Dermis blood vessel endothelial cell (primary cell): ENCODE measurements around the gene RANBP3. TPM values are rescaled to one million over a fixed set of nuclear protein-coding genes. Genes with fewer than 3 reads are reported as not detected.

Source experiments
- DNase-seq: peaks from one replicate; pipeline ENCODE4 v3.0.0; 2010
- total RNA-seq: library from RNA; depleted of rRNA; stranded (reverse); fragments of >200 nt; gene quantifications from 2 replicates; pipeline ENCODE4 v1.2.3, GENCODE V29; 2014

The RANBP3 gene
- total RNA-seq, 1 donor from 2014 or later: 39.0 TPM

DNA sequence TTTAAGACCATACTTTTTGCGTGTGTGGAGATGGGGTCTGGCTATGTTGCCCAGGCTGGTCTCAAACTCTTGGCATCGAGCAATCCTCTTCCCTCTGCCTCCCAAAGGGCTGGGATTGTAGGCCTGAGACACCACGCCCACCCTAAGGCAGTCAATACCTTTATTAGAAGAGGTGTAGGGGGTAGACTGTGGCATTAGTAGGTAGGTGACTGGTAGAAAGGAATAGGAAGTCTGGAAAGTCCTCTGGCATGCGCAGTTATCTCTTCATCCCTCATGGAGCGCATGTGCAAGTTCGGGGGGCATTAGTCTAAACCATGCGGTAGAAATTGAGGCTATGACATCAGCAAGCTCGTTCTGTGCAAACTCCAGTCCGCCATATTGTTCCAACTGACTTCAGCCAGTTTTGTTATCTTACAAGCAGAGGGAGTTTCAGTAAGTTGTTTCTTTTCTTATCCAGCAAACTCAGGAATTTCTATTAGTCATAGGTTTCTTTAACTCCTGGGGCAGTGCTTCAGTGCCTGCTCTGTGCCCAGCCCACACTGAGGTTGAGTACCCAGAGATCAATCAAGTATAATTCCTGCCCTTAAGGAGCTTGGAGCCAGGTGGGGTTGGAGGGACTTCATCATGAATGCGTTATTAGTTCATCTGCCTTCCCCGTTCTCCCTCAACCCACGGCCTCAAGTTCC is 7.3 kb upstream of the RANBP3 start:
- peak; percentile 25 for DNase-seq

DNA sequence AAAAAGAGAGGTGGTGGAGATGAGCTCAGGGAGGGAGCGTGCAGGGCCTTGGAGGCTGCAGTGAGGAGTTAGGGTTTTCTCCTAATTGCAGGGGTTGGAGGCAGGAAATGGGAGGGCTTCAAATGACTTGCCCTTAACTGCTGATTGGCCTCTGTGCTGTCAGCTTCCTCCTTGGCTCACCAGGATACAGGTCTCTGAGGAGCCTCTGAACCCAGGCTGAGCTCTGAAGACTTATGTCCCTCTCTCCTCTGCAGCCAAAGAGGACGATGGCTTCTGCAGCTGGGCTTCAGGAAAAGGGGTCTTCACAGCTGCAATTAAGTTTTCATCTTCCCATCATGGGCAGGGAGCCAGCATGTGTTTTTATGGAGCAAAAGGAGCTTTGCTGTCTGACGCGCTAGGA is 6.7 kb upstream of the RANBP3 start:
- no peak for DNase-seq

DNA sequence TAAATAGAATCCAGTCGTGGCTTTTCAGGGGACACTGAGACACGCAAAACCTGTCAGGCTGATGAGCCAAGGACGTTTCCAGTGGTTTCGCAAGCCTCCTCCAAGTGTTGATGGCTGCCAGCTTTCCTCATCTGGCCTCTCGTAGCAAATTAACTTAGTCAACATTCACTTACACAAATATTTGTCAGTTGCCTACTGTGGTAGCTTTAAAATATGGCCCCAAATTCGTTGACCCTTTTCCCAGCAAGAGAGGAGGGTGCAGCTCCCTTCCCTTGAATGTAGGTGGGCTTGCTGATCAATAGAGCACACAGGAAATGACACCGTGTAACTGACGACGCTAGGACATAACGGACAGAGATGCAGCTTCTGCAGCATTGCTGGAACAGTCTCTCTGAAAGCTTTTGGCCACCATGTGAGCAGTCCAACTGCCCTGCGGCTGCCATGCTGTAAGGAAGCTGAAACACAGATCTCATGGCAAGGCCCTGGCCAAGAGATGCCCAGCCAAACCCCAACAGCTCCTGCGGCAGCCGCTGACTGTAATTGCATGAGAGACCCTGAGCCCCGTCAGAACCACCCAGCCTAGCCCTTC is 5.5 kb upstream of the RANBP3 start:
- no peak for DNase-seq

DNA sequence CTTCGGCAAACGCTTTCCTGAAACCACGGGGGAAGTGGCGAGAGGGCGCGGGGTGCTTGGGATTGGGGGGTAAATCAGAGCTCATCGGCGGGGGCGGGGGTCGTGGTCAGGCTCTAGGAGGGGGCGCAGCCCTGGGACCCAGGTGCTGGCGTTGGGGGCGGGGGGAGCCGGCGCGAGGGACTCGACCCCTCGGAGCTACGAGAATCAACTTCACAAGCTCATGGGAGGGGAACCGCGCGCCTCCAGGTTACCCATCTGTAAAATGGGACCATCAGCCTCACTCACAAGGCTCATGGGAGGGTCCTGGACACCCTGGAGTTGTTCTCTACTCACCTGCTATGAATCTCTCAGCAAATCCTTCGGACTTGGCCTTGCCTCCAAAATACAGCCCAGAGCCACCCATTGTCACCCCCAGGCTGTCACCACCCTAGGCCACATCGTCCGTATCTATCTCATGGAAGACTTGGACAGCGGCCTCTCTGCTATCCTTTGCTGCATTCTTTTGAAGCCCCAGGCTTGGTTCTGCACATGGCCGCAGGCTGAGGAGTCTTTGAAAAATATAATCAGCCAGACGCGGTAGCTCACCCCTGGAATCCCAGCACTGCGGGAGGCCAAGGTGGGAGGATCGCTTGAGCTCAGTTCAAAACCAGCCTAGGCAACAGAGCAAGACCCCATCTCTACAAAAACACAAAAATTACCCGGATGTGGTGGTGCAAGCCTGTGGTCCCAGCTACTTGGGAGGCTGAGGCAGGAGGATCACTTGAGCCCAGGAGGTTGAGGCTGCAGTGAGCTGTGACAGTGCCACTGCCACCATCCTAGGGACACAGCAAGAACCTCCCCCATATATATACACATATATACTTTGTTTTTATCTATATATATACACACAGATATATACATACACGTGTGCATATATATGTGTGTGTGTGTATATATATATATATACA is 939 bp upstream of the RANBP3 start:
- no peak for DNase-seq

DNA sequence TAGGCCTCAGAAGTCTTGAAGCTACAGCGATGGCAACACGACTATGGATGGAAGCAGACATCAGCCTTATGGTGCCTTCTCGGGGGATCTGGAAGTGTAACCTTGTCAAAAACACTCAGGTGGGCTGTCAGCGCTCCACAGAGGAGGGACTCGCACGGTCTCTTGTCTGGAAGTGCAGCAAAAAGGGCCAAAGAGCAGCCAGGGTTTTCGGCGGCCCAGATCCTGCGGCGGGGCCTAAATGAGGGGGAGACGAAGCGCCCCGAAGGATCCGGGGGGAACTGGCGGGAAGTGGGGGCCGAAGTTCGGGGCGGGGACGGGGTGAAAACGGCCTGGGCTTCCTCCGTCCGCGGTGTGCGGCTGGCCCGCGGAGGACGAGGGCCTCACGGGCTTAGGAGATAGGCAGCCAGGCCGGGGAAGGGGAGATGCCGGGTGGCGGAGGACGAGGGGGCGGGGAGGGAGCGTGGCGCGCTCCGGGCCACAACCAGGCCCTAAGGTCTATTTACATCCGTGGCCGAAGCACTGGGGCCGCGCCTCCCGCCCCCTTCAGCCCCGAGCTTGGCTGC is 637 bp downstream of the RANBP3 start:
- DNase-seq: no peak

DNA sequence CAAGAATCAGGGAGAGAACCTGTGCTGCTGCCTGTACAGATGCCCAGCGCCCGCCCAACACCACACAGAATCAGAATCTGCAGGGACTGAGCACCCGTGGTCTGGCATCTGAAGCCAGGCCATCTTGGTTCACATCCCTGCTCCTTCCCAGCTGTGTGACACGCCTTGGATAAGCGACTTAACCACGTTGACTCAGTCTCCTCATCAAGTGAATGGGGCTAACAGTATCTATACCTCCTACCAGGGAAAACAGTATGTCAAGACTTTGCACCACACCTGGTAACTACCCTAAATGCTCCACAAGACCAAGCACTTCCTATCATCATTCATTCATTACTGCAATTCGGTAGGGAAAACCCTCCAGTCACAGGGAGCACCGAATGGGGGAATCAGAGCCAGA is 1.2 kb downstream of the RANBP3 start:
- DNase-seq: no peak

DNA sequence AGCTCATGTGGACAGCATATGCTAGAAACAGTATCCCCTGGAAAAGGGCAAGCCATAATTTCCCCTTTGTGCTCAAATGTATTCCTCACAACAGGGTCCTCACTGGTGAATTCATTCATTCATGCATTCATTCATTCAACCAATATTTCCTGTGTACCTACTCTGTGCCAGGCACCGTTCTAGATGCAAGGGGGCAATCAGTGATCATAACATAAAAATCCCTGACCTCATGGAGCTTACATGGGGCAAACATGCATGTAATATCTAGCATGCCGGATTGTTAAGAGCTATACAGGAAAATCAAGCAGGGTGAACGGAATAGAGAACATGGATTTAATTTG is 2.6 kb downstream of the RANBP3 start:
- no peak for DNase-seq

DNA sequence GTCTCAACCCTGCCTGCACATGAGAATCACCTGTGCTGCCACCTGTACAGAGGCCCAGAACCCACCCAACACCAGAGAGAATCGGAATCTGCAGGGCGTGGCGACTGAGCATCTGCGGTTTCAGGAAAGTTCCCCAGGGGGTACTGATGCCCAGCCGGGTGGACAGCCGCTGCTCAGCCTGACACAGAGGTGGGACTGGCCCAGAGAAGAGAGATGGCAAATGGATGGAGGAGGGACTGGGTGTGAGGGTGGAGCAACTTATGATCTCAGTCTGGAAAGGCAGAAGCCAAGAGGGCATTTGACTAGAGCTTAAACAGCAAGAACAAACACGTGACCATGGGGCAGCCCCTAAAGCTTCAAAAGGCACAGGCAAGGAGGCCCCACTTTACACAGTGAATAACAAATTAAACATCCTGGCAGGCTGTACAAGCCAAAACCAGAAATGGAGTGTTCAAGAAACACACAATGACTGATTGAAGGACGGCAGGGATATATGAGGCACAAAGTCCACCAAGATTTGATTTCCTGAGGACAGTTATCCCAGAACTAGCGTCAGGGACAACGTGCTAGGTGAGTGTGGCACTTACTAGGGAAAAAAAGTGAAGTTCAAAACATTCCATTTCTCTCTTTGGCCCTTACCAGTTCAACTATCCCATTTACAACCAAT is 3.1 kb downstream of the RANBP3 start:
- DNase-seq: no peak

DNA sequence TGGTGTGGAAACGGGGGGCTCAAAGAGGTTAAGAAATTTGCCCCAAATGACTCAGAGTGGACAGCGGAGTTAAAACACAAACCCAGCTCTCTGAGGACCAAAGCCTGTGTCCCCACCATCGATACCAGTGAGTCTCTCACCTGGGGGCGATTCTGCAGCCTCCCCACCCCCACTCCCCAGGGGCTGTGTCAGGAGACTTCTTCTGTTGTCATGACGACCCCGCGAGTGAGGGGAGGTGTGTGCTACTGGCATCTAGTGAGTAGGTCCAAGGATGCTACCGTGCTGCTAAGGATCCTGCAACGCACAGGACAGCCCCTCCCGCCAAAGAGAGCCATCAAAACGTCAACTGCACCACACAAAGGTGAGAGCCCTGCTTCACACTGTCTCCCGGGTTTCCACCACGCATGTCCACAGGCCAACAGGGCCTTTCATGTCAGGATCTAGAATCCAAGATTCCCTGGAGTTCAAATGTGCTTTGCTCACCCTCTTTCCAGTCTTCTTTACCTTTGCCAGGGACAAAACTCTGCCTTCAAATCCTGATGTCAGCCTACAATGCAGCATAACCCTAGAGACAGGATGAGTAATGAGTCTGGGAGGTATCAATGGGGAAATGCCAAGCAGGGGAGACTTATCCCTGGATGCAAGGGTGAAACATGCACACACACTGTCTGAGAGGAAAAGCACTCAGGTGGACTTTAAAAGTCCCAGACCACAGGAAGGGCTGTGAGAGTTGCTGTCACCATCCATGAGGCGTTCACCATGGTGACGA is 3.9 kb downstream of the RANBP3 start:
- DNase-seq: no peak

DNA sequence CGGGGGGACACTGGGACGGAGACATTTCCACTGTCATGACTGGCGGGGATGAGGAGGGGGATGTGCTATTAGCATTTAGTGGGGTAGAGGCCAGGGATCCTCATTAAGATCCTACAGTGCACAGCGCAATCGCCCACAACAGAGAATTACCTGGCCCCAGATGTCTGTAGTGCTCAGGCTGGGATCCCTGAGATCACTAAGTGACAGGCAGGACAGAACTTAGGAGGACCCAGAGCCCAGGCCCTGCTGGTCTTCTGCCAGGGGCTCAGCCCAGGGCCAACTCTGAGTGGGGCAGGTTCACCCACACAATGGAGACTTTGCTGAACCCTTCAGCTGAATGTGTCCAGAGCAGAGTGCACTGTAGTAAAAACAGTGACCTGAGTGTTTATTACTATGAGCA is 4.6 kb downstream of the RANBP3 start:
- DNase-seq: no peak

DNA sequence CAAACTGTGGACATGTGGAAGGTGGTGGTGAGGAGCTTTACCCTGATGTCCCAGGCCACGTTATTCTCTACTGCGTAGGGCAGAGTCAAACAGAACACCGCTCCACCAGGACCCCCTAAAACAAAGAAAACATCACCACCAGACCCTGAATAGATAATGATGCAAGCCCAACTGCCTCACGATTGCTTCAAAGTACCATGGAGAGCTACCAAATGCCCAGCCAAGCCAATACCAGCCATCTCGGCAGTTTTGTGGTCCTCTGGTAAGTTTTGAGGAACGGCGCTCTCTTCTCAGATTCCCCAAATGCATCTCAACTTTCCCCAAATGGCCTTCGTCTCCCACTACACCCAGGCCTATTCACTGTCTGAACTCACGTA is 5.6 kb downstream of the RANBP3 start:
- DNase-seq: no peak

DNA sequence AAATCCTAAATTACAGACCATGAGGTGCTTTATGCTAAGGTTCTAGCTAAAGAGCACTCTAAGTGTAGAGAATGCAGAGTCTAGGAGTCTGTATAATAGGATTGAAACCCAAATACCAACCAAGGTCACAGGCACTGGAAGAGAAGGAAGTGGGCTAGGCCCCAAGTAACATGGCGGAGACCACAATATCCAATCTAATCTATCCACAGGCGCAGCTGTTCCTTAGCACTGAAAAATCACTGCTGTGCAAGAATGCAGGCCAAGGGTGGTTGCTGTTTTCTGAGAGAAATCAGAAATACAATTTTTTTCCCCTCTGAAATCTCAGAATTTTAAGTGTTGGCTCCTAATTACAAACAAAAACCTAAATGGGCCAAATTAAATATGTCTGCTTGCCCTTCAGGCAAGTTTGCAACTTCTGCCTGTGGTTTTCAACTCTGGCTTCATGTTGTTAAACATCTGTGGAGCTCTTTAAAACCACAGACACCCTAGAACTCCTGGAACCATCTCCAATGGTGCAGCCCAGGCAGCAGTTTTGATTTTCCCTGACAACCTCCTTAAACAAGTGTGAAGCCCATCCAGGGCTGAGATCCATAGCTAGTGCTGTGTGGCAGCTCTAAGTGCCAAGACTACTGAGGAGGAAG is 6.1 kb downstream of the RANBP3 start:
- DNase-seq: no peak

DNA sequence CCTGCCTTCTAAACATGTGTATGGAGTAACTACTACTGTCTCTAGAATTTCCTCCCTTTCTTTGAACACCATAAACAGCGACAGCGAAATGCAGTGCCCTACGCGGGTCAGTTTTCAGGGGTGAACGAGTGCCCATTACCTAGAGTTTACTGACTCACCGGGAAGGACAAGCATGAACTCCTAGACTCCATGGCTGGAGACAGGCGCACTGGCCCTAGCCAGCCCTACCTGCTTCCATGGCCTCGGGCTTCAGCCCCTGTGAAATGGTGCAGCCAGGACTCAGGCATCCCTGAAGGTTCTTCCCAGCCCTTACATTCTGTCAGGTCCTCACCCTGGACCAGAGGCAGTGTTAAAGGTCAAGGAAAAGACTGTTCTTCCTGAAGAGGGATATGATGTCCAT is 8.5 kb downstream of the RANBP3 start:
- DNase-seq: no peak

DNA sequence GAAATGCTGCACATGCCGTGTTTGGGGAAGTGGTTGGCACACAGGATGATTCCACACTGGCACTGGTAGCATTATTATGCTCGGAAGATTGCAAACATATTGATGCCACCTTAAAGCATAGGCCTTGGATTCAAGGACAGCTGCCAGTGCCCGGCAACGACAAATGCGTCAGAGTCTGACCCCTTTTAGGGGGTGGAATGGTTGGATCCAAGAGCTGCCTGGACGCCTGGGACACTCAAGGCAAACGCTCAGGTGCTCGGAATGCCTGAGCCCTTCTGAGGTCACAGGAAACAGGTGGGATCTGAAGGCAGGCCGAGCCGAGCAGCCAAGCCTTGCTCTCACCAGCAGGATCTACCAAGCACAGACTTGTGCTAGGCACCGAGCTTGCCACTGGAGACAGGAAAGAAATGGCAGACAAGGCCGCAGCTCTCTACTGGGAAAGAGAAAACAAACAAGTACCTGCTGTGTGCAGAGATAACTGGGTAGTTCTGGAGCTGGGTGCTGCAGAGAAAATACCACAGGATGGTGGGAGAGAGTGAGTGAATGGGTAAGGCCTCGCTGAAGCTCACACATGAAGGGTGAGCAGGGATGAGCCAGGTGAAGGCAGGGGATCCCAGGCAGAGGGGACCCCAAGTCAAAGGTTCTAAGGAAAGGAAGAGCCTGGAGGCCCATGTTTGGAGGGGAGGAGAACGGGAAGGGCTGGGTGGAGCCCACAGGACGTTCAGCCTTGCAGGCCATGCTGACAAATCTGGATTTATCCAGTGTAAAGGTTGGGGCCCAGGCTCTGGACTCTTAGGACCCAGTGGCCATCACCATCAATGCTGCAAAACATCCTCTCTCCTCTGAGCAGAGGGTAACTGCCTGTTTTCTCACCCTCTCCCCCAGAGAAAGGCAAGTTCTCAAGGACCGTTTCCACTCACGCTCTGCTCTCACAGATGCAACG is 9.2 kb downstream of the RANBP3 start:
- peak; percentile 73 for DNase-seq

DNA sequence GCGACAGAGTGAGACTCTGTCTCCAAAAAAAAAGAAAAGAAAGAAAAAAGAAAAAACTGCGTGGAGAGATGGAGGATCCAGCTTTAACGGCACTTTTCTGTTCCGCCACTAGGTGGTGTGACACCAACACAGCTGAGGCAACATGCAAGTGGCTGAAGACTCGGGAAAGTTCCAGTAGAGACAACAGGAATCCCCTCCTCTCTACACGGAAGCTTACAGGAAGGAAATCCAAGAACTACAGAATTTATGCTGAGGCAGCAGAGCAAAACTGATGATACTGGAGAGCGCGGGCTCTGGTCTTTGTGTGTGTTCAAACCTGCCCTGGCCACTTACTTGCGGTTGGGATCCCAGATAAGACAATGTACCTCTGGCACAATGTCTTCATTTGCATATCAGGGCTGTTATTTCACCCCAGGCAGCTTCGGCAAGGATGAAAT is 9.9 kb downstream of the RANBP3 start:
- peak; percentile 88 for DNase-seq

DNA sequence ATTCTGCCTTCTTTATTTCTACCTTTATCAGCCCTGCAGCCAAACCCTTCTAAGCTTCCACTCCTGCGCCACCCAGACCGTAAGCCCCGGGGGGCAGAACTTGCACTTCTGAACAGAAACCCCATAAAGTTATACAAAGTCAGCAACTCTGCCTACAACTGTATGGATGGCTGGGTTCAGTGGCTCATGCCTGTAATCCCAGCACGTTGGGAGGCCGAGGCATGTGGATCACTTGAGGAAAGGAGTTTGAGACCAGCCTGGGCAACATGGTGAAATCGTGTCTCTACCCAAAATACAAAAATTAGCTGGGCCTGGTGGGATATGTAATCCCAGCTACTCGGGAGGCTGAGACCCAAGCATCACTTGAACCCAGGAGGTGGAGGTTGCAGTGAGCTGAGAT is 10.4 kb downstream of the RANBP3 start:
- no peak for DNase-seq

DNA sequence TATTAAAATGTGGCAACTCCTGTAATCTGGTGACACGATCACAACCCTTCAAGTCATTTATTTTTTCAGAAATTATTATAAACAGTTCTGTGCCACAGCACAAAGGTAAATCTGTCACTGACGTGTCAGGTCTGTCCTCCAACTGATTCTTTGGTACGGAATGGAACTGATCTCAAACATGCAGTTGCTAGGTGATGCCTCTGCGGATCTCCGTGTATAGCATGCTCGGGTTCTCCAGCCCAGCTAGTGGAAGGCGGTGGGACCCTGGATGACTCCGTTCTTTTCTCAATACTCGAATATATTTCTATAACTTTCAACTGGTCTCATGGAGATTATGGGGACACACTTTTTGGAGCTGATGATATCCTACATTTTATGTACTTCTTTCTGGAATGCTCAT is 11.0 kb downstream of the RANBP3 start:
- no peak for DNase-seq

DNA sequence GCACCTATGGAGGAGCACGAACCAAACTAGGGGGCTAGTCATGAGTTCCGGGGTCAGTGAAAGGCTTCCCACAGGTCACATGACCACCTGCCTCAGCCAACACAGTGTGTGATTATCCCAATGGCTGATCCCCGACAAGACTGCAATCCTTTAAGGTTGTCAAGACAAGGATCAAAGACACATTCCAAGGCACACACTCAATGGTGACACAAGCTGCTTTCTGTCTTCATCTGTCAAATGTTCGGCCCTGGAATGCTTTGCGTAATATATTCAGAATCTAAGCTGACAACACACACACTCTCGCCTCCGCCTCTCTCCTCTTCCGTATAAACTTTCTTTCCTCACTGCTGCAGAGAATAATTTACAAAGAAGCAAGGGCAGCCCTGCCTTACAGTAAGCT is 11.7 kb downstream of the RANBP3 start:
- DNase-seq: no peak

DNA sequence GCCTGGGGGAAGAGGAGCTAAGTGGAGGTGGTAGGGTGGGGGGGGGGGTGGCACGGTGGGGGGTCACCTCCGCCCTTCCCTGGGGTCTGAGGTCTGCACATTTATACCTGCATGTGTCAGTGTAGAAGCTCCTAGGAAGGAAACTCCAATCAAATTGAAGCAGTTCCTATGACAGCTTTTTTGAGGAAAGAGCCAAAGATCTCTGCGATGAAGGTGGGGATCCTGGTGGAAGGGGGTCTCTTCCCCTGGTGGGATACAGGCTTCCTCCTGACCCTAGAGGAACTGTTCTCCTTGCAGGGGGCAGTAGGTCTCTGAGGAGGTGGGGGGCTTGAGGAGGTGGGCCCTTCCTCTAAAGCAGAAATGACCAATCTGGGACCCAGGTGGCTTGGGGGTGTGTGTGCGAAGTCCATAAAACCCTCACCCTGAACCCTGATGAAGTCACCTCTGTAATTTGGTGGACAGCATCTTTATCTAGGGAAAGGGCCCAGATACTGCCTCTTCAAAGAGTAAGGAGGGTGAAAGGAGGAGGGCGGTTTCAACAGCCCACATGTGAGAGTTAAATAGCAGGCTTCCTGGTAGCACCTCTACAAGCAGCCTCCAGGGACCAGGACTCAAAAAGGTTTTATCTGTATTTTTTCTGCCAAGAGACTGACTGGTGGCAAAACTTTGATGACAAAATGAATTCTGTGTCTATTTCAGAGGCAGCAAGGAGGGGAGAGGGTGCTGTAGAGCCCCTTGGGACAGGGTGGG is 12.9 kb downstream of the RANBP3 start:
- no peak for DNase-seq

DNA sequence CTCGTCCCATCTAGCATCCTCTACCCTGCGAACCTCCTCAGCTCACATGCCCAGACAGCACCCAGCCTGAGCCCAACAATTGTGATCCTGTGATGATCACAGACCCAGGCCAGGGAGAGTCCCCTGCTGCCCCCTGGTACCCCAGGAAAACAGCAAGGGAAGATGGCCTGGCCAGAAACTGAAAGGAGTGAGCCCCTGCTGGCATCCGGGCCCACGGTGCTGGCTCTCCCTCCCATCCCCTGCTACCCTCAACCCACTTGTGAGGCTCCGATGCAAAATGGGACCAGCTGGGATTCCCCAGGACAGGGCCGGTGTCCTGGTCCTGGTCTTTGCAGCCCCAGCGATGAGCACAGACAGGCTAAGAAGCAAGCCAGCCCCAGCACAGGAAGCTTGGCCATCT is 14.1 kb downstream of the RANBP3 start:
- no peak for DNase-seq
